HG03139 (cell line): Measurements from ENCODE around the gene PAXIP1.
"Not testable (repeated sequence)": the region's sequence is repeated elsewhere in the genome, so short reads cannot be mapped to it uniquely, and the experiment has no call there.

Source experiments
- ATAC-seq: cut with Tn5 transposase; IDR thresholded peaks from one replicate; pipeline ENCODE4 v1.9.1; 2021; ENCODE audit not compliant: unreplicated experiment

The PAXIP1 gene

GRCh38 chr7:154943906-154944305 is 59.0 kb downstream of the PAXIP1 start:
- ATAC-seq = no peak

GRCh38 chr7:154942691-154943090 is 60.2 kb downstream of the PAXIP1 start:
- no peak for ATAC-seq

- no peak for ATAC-seq
These were observed 65.1 kb downstream of the PAXIP1 start for GRCh38 chr7:154937837-154938236.

- not testable (repeated sequence) for ATAC-seq
These were observed 68.5 kb downstream of the PAXIP1 start for GRCh38 chr7:154934353-154934952.

GRCh38 chr7:154931906-154932305 is 71.0 kb downstream of the PAXIP1 start:
- no peak for ATAC-seq

GRCh38 chr7:154929006-154929726 is 73.8 kb downstream of the PAXIP1 start:
- ATAC-seq = no peak

- ATAC-seq = peak; percentile 76
These were observed 74.6 kb downstream of the PAXIP1 start for GRCh38 chr7:154928136-154929005.

GRCh38 chr7:154927624-154928125 is 75.2 kb downstream of the PAXIP1 start:
- peak; percentile 53 for ATAC-seq

- ATAC-seq = not testable (repeated sequence)
These were observed 80.5 kb downstream of the PAXIP1 start for GRCh38 chr7:154922472-154922871.

GRCh38 chr7:154919344-154920225 is 83.3 kb downstream of the PAXIP1 start:
- no peak for ATAC-seq

GRCh38 chr7:154918741-154919140 is 84.2 kb downstream of the PAXIP1 start:
- ATAC-seq = no peak

GRCh38 chr7:154918266-154918665 is 84.7 kb downstream of the PAXIP1 start:
- ATAC-seq = no peak

- ATAC-seq = no peak
These were observed 85.1 kb downstream of the PAXIP1 start for GRCh38 chr7:154917808-154918160.

GRCh38 chr7:154916856-154917807 is 85.8 kb downstream of the PAXIP1 start:
- ATAC-seq = no peak

GRCh38 chr7:154916381-154916780 is 86.5 kb downstream of the PAXIP1 start:
- no peak for ATAC-seq

GRCh38 chr7:154915600-154915999 is 87.3 kb downstream of the PAXIP1 start:
- ATAC-seq = no peak

GRCh38 chr7:154914996-154915380 is 87.9 kb downstream of the PAXIP1 start:
- no peak for ATAC-seq

- ATAC-seq = no peak
These were observed 88.5 kb downstream of the PAXIP1 start for GRCh38 chr7:154914308-154914995.
